ENCODE measurements around the gene SRCAP. TPM values are rescaled to one million over a fixed set of nuclear protein-coding genes. Genes with fewer than 3 reads are reported as not detected.

Gene SRCAP
- total and polyA plus RNA-seq, 2 experiments from 2014 or later, result 15.3 to 33.6 TPM

GRCh38 chr16:30654856-30655255 is 44.1 kb upstream of the SRCAP start:
- Histone ChIP-seq H3K4me2 (no peak overlapping the region), H3K79me2 (peaks cover 19% of the 10 kb centered on the region), H3K27ac (no peak overlapping the region), H2AFZ (no peak overlapping the region), H3K27me3 (no peaks in the 10 kb centered on the region), H3K4me3 (no peak overlapping the region), H4K20me1 (ENCODE audit: insufficient read depth, poor library complexity, severe bottlenecking) (peaks cover under 1% of the 10 kb centered on the region), H3K9me2 (replicated peaks; ENCODE audit: insufficient read depth) (no peaks in the 10 kb centered on the region), H3K36me3 (replicated peaks; ENCODE audit: insufficient read depth, low read depth) (no peaks in the 10 kb centered on the region), H3K4me1 (ENCODE audit: insufficient read depth) (peaks cover 15% of the 10 kb centered on the region), H3K9me3 (ENCODE audit: low read depth) (no peaks in the 10 kb centered on the region)
- no peak for DNase-seq (ENCODE audit: low spot score)
- 99% methylated on average over 18 of the region's 18 CpGs for WGBS (ENCODE audit: low lambda C conversion rate, missing lambda C conversion rate)
- TF ChIP-seq CTCF (IDR thresholded peaks at IDR 0.05; ENCODE audit: poor library complexity) (no peak), EZH2 (IDR thresholded peaks at IDR 0.05; ENCODE audit: borderline replicate concordance) (no peak), EZH2phosphoT487 (IDR thresholded peaks at IDR 0.05; ENCODE audit: low read depth, severe bottlenecking, unreplicated experiment) (no peak)

GRCh38 chr16:30655815-30656347 is 43.1 kb upstream of the SRCAP start:
- H3K9me3 ChIP-seq (ENCODE audit: low read depth), result no peaks in the 10 kb centered on the region
- no peaks in the 10 kb centered on the region for H3K9me2 ChIP-seq (replicated peaks; ENCODE audit: insufficient read depth)
- 96% methylated on average over 12 of the region's 12 CpGs for WGBS (ENCODE audit: low lambda C conversion rate, missing lambda C conversion rate)
- TF ChIP-seq EZH2phosphoT487 (IDR thresholded peaks at IDR 0.05; ENCODE audit: low read depth, severe bottlenecking, unreplicated experiment), result no peak
- TF ChIP-seq EZH2 (IDR thresholded peaks at IDR 0.05; ENCODE audit: borderline replicate concordance), result no peak
- no peak for TF ChIP-seq CTCF (IDR thresholded peaks at IDR 0.05; ENCODE audit: poor library complexity)
- H3K27ac ChIP-seq, result no peak overlapping the region
- peaks cover 29% of the 10 kb centered on the region for H3K79me2 ChIP-seq
- no peak overlapping the region for H2AFZ ChIP-seq
- no peaks in the 10 kb centered on the region for H3K36me3 ChIP-seq (replicated peaks; ENCODE audit: insufficient read depth, low read depth)
- peaks cover 11% of the 10 kb centered on the region for H4K20me1 ChIP-seq (ENCODE audit: insufficient read depth, poor library complexity, severe bottlenecking)
- H3K4me2 ChIP-seq, result no peak overlapping the region
- DNase-seq (ENCODE audit: low spot score), result no peak
- H3K27me3 ChIP-seq, result no peaks in the 10 kb centered on the region
- peaks cover 23% of the 10 kb centered on the region for H3K4me1 ChIP-seq (ENCODE audit: insufficient read depth)
- H3K4me3 ChIP-seq, result no peak overlapping the region

GRCh38 chr16:30656388-30656787 is 42.6 kb upstream of the SRCAP start:
- Histone ChIP-seq H3K36me3 (replicated peaks; ENCODE audit: insufficient read depth, low read depth) (no peaks in the 10 kb centered on the region), H3K27ac (no peak overlapping the region), H4K20me1 (ENCODE audit: insufficient read depth, poor library complexity, severe bottlenecking) (peaks cover 16% of the 10 kb centered on the region), H3K4me2 (no peak overlapping the region), H2AFZ (no peak overlapping the region), H3K27me3 (no peaks in the 10 kb centered on the region), H3K4me1 (ENCODE audit: insufficient read depth) (peaks cover 28% of the 10 kb centered on the region), H3K9me3 (ENCODE audit: low read depth) (no peaks in the 10 kb centered on the region), H3K9me2 (replicated peaks; ENCODE audit: insufficient read depth) (no peaks in the 10 kb centered on the region), H3K79me2 (peaks cover 34% of the 10 kb centered on the region), H3K4me3 (no peak overlapping the region)
- DNase-seq (ENCODE audit: low spot score), result no peak
- WGBS (ENCODE audit: low lambda C conversion rate, missing lambda C conversion rate), result 96% methylated on average over 8 of the region's 8 CpGs
- TF ChIP-seq CTCF (IDR thresholded peaks at IDR 0.05; ENCODE audit: poor library complexity), result no peak
- TF ChIP-seq EZH2 (IDR thresholded peaks at IDR 0.05; ENCODE audit: borderline replicate concordance), result no peak
- TF ChIP-seq EZH2phosphoT487 (IDR thresholded peaks at IDR 0.05; ENCODE audit: low read depth, severe bottlenecking, unreplicated experiment), result no peak

Data from hepatocyte (in vitro differentiated cells).